Measurements from ENCODE around the gene PRDX5. TPM values are rescaled to one million over a fixed set of nuclear protein-coding genes. Genes with fewer than 3 reads are reported as not detected.

PRDX5 gene
- total and polyA plus RNA-seq, 10 of the 15 experiments (the other 5 are each of a cell fraction or from before 2014, with no cell fraction given), result 95.7 to 406 (median 240) TPM

DNA sequence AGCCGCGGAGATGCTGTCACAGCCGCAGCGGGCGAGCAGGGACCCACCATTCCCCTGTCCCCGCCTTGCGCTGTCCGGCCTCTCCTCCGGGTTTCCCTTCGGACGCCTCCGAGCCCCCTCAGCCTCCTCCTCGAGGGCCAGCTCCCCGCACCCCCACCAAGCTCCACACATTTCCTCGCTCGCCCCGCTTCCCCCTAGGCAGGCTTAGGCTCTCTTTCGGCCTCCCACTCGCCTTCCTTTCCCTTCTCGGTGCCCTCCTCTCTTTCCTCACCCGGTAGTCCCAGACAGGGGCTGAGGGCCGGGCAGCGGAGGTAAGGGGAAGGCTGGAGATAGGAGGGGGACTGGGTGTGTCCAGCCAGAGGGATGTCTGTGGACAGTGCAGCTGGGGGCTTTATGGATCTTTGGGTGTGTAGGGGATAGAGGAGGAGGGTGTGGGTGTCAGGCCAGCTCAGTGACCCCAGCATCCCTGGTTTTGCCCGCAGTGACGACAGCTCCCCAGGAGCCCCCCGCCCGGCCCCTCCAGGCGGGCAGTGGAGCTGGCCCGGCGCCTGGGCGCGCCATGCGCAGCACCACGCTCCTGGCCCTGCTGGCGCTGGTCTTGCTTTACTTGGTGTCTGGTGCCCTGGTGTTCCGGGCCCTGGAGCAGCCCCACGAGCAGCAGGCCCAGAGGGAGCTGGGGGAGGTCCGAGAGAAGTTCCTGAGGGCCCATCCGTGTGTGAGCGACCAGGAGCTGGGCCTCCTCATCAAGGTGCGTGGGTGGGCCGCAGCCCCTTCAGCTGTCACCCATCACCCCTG lies 25.3 kb upstream of the PRDX5 start:
- H4K20me1 ChIP-seq (ENCODE audit: control insufficient read depth, insufficient read depth), result no peaks in the 10 kb centered on the region; the same call in 1 of the 2 replicates
- H3K27me3 ChIP-seq (replicated peaks in 1 of 2; ENCODE audit: control insufficient read depth in 2 of 2, insufficient read depth in 2 of 2, low read length in 1 of 2), result peaks cover 9 to 16% of the 10 kb centered on the region in 2 experiments
- RAD21 ChIA-PET (ENCODE audit: unreplicated experiment), result no interaction called here
- peak overlapping the region; percentile 42; the same call in 1 of the 2 replicates for H3K4me2 ChIP-seq (ENCODE audit: control insufficient read depth, insufficient read depth)
- POLR2A ChIA-PET, result interaction anchor here (0.9 kb wide), 1 partner anchor 8 kb away, joined by 3 read pairs; the partner anchor contains the start of gene BAD
- H3K79me2 ChIP-seq (ENCODE audit: control insufficient read depth, insufficient read depth, low read length), result no peaks in the 10 kb centered on the region
- TF ChIP-seq EZH2 (IDR thresholded peaks at IDR 0.05; ENCODE audit: borderline replicate concordance, control insufficient read depth, low read depth, low read length) (no peak), ATF7 (IDR thresholded peaks at IDR 0.05; ENCODE audit: low read depth) (no peak), SIX5 (IDR thresholded peaks at IDR 0.05; ENCODE audit: low read depth, low read length, severe bottlenecking) (no peak), MXI1 (IDR thresholded peaks at IDR 0.05; ENCODE audit: low read depth, low read length) (no peak), NFXL1 (IDR thresholded peaks at IDR 0.05; ENCODE audit: borderline replicate concordance) (no peak)
- TF ChIP-seq, protein P1, sequence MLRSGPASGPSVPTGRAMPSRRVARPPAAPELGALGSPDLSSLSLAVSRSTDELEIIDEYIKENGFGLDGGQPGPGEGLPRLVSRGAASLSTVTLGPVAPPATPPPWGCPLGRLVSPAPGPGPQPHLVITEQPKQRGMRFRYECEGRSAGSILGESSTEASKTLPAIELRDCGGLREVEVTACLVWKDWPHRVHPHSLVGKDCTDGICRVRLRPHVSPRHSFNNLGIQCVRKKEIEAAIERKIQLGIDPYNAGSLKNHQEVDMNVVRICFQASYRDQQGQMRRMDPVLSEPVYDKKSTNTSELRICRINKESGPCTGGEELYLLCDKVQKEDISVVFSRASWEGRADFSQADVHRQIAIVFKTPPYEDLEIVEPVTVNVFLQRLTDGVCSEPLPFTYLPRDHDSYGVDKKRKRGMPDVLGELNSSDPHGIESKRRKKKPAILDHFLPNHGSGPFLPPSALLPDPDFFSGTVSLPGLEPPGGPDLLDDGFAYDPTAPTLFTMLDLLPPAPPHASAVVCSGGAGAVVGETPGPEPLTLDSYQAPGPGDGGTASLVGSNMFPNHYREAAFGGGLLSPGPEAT (IDR thresholded peaks at IDR 0.05; ENCODE audit: low read depth), result no peak
- TF ChIP-seq, protein P2, sequence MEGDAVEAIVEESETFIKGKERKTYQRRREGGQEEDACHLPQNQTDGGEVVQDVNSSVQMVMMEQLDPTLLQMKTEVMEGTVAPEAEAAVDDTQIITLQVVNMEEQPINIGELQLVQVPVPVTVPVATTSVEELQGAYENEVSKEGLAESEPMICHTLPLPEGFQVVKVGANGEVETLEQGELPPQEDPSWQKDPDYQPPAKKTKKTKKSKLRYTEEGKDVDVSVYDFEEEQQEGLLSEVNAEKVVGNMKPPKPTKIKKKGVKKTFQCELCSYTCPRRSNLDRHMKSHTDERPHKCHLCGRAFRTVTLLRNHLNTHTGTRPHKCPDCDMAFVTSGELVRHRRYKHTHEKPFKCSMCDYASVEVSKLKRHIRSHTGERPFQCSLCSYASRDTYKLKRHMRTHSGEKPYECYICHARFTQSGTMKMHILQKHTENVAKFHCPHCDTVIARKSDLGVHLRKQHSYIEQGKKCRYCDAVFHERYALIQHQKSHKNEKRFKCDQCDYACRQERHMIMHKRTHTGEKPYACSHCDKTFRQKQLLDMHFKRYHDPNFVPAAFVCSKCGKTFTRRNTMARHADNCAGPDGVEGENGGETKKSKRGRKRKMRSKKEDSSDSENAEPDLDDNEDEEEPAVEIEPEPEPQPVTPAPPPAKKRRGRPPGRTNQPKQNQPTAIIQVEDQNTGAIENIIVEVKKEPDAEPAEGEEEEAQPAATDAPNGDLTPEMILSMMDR (IDR thresholded peaks at IDR 0.05 in 2 of 3, conservative IDR thresholded peaks at IDR 0.05 in 1 of 3; ENCODE audit: control insufficient read depth in 2 of 3, extremely low read depth in 1 of 3, insufficient read depth in 1 of 3, low read depth in 3 of 3, low read length in 3 of 3), result no peak
- no peak for DNase-seq (ENCODE audit: low read depth, low spot score)
- no peak overlapping the region for H3K4me3 ChIP-seq
- intact Hi-C loops (cut with micrococcal nuclease; ENCODE audit: unreplicated experiment) (no loop called here), in situ Hi-C loops (cut with MboI) (no loop called here)
- SMC1A ChIA-PET (ENCODE audit: uncharacterized antibody, unreplicated experiment), result no interaction called here
- no TSS peak for BruUV-seq (replicated peaks)
- H3K9ac ChIP-seq (ENCODE audit: control insufficient read depth, insufficient read depth, low read length), result no peak overlapping the region
- H2AFZ ChIP-seq (ENCODE audit: control insufficient read depth, low read depth, low read length), result no peak overlapping the region
- H3K4me1 ChIP-seq (ENCODE audit: control insufficient read depth, insufficient read depth, low read length), result no peaks in the 10 kb centered on the region
- CTCF ChIA-PET, result interaction anchor here (0.8 to 1.9 kb wide), 2 partner anchors 9 to 12 kb away, joined by 3 to 10 read pairs; no protein-coding TSS in a partner anchor
- 30% methylated on average over 37 of the region's 42 CpGs for WGBS (ENCODE audit: insufficient coverage, insufficient replicate concordance, low lambda C conversion rate, missing lambda C conversion rate)
- no peak; the same call in 1 of the 3 replicates for ATAC-seq
- peaks cover 0 to 2% of the 10 kb centered on the region in 2 experiments; a peak in 2 of 4 replicates for H3K36me3 ChIP-seq (ENCODE audit: control insufficient read depth in 2 of 2, insufficient read depth in 2 of 2, low read length in 1 of 2)
- H3K9me3 ChIP-seq (replicated peaks; ENCODE audit: control insufficient read depth, insufficient read depth, low read length), result no peaks in the 10 kb centered on the region
- H3K27ac ChIP-seq (ENCODE audit: control insufficient read depth, insufficient read depth), result no peak overlapping the region
- no peak for FAIRE-seq

All from GM12878 (cell line).